Gastrocnemius medialis (tissue), 4 donors: Measurements from ENCODE around the gene MPHOSPH6.

Experiments used
- CTCF ChIP-seq, 5 experiments: fragments of 450-650 bp in 3 of 5; fragments of 200-600 bp in 2 of 5; sonication (generic) in 2 of 5; IDR thresholded peaks in 4 of 5; conservative IDR thresholded peaks in 1 of 5; 1 replicate in 4 of 5; 2 replicates in 1 of 5; pipeline ENCODE4 v1.5.1; 2016 to 2019; ENCODE audit warnings: antibody characterized with exemption in 5 of 5, mild to moderate bottlenecking in 3 of 5, moderate library complexity in 3 of 5
- POLR2A ChIP-seq, 2 donors: fragments of 450-650 bp; IDR thresholded peaks; one replicate each; pipeline ENCODE4 v1.6.1; 2017; ENCODE audit warnings: antibody characterized with exemption in 2 of 2, mild to moderate bottlenecking in 2 of 2, moderate library complexity in 2 of 2

DNA sequence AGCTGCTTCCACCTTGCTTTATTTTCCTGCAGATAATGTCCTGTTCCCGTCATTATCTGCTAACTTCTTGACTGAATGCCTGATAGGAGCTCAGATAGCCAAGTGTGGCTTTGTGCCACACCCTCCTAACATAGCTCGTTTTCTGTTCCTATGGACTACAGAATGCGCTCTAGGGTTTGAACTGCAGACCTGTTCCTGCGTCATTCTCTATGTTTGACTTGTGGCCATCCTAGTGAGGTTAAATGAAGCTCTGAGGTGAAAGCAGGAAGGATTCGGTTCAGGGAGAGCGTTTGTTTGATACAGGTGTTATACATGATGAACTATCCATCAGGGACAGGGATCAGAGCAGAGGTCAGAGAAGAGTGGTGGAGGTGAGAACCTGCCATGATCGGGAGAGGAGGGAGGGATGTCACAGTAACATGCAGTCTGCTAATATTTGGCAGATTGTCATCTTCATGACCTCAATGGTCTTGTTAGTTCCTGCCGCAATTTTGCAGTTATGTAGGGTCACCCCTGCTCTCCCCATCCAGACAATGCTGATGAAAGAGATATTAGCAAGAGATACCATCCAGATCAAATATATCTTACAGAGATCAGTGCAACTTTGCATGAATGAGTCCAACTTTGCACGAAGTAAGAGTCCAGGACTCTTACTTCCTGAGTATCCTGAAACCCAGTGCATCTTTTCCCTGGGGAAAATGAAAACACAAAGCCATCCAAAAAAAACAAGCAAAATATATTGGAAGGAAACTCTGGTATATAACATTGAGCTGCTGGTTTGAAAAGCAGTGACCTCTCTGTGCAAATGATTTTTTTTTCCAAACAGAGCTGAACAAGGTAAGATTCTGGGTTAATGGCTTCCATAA lies 32.8 kb downstream of the MPHOSPH6 start:
- TF ChIP-seq CTCF (IDR thresholded peaks at IDR 0.05 in 4 of 5, conservative IDR thresholded peaks at IDR 0.05 in 1 of 5) (no peak), POLR2A (IDR thresholded peaks at IDR 0.05) (no peak)
